ENCODE data around the gene ABCC11.

DNA sequence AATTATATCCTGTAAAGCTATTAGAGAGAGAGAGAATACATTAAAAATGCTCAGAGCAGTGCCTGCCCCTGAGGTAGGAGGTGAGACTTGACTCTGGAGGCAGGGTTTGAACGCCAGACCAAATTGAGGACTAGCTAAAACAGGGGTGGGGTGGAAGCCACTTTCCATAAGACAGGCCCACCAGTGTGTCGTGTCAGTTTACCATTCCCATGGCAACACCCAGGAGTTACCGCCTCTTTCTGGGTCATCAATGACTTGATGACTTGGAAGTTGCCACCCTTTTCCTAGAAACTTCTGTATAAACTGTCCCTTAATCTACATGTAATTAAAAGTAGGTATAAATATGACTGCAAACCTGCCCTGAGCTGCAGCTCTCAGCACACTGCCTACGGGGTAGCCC lies 59.6 kb downstream of the ABCC11 start:
- TF ChIP-seq EP300 (IDR thresholded peaks at IDR 0.05) (no peak), CTCF (IDR thresholded peaks at IDR 0.05) (no peak), POLR2AphosphoS5 (IDR thresholded peaks at IDR 0.05) (no peak)
